GM12878 (cell line): ENCODE measurements around the gene SIGLEC6.

ENCODE experiments used
- FOS ChIP-seq: IDR thresholded peaks from 3 replicates; pipeline ENCODE4 v1.6.1; 2011; ENCODE audit warnings: borderline replicate concordance; ENCODE audit not compliant: insufficient read length; ENCODE audit errors: extremely low read depth
- GABPA ChIP-seq: IDR thresholded peaks from 2 replicates; pipeline ENCODE4 v1.6.1; 2014; ENCODE audit warnings: antibody characterized with exemption, low read depth, mild to moderate bottlenecking, inconsistent platforms
- POLR2A ChIP-seq: IDR thresholded peaks from 2 replicates; pipeline ENCODE4 v1.6.1; 2011; ENCODE audit warnings: low read depth, mild to moderate bottlenecking, low read length
- STAT1 ChIP-seq: fragments of 450-650 bp; conservative IDR thresholded peaks from 2 replicates; pipeline ENCODE4 v1.6.1; 2014; ENCODE audit warnings: antibody characterized with exemption, mild to moderate bottlenecking
- TAF1 ChIP-seq: IDR thresholded peaks from 2 replicates; pipeline ENCODE4 v1.6.1; 2011; ENCODE audit warnings: mild to moderate bottlenecking, low read depth, low read length, borderline replicate concordance
- TF ChIP-seq, protein P1 (sequence below): IDR thresholded peaks from 2 replicates; pipeline ENCODE4 v1.6.1; 2012; ENCODE audit warnings: mild to moderate bottlenecking, low read depth, low read length
- TF ChIP-seq, protein P2 (sequence below), 3 experiments: IDR thresholded peaks in 2 of 3; conservative IDR thresholded peaks in 1 of 3; 2 replicates each; pipeline ENCODE4 v1.5.1; 2011; ENCODE audit warnings: low read depth in 3 of 3, low read length in 3 of 3, mild to moderate bottlenecking in 3 of 3, control low read depth in 2 of 3, moderate library complexity in 2 of 3, inconsistent platforms in 1 of 3, mixed read lengths in 1 of 3; ENCODE audit not compliant: control insufficient read depth in 2 of 3, insufficient read depth in 1 of 3; ENCODE audit errors: extremely low read depth in 1 of 3

DNA sequence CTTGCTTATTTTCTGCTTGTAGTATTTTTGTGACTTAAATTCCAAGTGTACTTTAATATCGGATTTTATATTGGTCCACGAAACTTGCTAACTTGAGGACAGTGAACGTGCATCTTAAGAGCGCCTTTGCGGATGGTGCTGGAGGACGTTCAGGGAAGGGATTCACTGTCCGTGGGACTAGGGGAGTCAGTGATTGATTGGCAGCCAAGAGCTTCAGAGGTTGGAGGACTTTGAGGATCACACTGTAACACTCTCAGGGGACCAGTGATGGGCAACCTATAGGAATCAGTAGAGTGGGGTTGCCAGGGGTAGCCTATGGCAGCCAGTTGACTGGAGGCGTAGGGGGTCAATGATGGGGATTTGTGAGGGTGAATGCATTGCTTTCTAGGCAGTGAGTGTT is 40.1 kb upstream of the SIGLEC6 start:
- TF ChIP-seq FOS (no peak), POLR2A (no peak), GABPA (no peak), TAF1 (no peak), STAT1 (no peak)
- TF ChIP-seq, protein P1, sequence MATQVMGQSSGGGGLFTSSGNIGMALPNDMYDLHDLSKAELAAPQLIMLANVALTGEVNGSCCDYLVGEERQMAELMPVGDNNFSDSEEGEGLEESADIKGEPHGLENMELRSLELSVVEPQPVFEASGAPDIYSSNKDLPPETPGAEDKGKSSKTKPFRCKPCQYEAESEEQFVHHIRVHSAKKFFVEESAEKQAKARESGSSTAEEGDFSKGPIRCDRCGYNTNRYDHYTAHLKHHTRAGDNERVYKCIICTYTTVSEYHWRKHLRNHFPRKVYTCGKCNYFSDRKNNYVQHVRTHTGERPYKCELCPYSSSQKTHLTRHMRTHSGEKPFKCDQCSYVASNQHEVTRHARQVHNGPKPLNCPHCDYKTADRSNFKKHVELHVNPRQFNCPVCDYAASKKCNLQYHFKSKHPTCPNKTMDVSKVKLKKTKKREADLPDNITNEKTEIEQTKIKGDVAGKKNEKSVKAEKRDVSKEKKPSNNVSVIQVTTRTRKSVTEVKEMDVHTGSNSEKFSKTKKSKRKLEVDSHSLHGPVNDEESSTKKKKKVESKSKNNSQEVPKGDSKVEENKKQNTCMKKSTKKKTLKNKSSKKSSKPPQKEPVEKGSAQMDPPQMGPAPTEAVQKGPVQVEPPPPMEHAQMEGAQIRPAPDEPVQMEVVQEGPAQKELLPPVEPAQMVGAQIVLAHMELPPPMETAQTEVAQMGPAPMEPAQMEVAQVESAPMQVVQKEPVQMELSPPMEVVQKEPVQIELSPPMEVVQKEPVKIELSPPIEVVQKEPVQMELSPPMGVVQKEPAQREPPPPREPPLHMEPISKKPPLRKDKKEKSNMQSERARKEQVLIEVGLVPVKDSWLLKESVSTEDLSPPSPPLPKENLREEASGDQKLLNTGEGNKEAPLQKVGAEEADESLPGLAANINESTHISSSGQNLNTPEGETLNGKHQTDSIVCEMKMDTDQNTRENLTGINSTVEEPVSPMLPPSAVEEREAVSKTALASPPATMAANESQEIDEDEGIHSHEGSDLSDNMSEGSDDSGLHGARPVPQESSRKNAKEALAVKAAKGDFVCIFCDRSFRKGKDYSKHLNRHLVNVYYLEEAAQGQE: no peak
- TF ChIP-seq, protein P2, sequence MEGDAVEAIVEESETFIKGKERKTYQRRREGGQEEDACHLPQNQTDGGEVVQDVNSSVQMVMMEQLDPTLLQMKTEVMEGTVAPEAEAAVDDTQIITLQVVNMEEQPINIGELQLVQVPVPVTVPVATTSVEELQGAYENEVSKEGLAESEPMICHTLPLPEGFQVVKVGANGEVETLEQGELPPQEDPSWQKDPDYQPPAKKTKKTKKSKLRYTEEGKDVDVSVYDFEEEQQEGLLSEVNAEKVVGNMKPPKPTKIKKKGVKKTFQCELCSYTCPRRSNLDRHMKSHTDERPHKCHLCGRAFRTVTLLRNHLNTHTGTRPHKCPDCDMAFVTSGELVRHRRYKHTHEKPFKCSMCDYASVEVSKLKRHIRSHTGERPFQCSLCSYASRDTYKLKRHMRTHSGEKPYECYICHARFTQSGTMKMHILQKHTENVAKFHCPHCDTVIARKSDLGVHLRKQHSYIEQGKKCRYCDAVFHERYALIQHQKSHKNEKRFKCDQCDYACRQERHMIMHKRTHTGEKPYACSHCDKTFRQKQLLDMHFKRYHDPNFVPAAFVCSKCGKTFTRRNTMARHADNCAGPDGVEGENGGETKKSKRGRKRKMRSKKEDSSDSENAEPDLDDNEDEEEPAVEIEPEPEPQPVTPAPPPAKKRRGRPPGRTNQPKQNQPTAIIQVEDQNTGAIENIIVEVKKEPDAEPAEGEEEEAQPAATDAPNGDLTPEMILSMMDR (IDR thresholded peaks at IDR 0.05 in 2 of 3, conservative IDR thresholded peaks at IDR 0.05 in 1 of 3; ENCODE audit: control insufficient read depth in 2 of 3, extremely low read depth in 1 of 3, insufficient read depth in 1 of 3, low read depth in 3 of 3, low read length in 3 of 3): no peak
